Dedifferentiated amniotic fluid mesenchymal stem cell (primary cell): ENCODE measurements around the gene ACAD10.
"Not testable (repeated sequence)": the region's sequence is repeated elsewhere in the genome, so short reads cannot be mapped to it uniquely, and the experiment has no call there.

Experiments used
- DNase-seq: peaks from one replicate; pipeline ENCODE4 v3.0.0-alpha.2; 2016; ENCODE audit errors: extremely low spot score

Gene ACAD10

GRCh38 chr12:111753144-111753881 is 67.5 kb downstream of the ACAD10 start:
- DNase-seq: no peak

- DNase-seq: no peak
These were observed 68.8 kb downstream of the ACAD10 start for GRCh38 chr12:111754671-111755070.

GRCh38 chr12:111756196-111756595 is 70.3 kb downstream of the ACAD10 start:
- DNase-seq: no peak

GRCh38 chr12:111756681-111757080 is 70.8 kb downstream of the ACAD10 start:
- no peak for DNase-seq

- no peak for DNase-seq
These were observed 71.7 kb downstream of the ACAD10 start for GRCh38 chr12:111757361-111758119.

GRCh38 chr12:111758120-111758561 is 72.3 kb downstream of the ACAD10 start:
- no peak for DNase-seq

GRCh38 chr12:111759271-111759670 is 73.4 kb downstream of the ACAD10 start:
- no peak for DNase-seq

- DNase-seq: no peak
These were observed 74.1 kb downstream of the ACAD10 start for GRCh38 chr12:111759991-111760390.

- DNase-seq: no peak
These were observed 75.2 kb downstream of the ACAD10 start for GRCh38 chr12:111761099-111761498.

- DNase-seq: no peak
These were observed 75.9 kb downstream of the ACAD10 start for GRCh38 chr12:111761706-111762105.

- DNase-seq: not testable (repeated sequence)
These were observed 77.7 kb downstream of the ACAD10 start for GRCh38 chr12:111763552-111763951.

- no peak for DNase-seq
These were observed 78.4 kb downstream of the ACAD10 start for GRCh38 chr12:111764120-111764821.

GRCh38 chr12:111766608-111767361 is 80.9 kb downstream of the ACAD10 start, which contains the start of gene ALDH2:
TSS of gene ALDH2 (plus strand) at chr12:111766933. CDS start at chr12:111766983, 50 bp downstream.
- DNase-seq: no peak

- DNase-seq: no peak
These were observed 81.7 kb downstream of the ACAD10 start for GRCh38 chr12:111767362-111768158.

GRCh38 chr12:111768159-111768895 is 82.5 kb downstream of the ACAD10 start:
- no peak for DNase-seq

GRCh38 chr12:111769599-111769998 is 83.7 kb downstream of the ACAD10 start:
- no peak for DNase-seq

GRCh38 chr12:111773801-111774551 is 88.1 kb downstream of the ACAD10 start:
- peak; percentile 53 for DNase-seq

GRCh38 chr12:111775205-111776193 is 89.6 kb downstream of the ACAD10 start:
- DNase-seq: peak; percentile 26
